HEK293 (cell line): Measurements from ENCODE around the gene PLEKHM2.

Experiments used
- CTCF ChIA-PET: fragments of 350-600 bp; formaldehyde crosslinking; extraction: SDS; loops from one replicate; lab custom pipeline; 2021; ENCODE audit warnings: antibody characterized with exemption; lab: Yijun Ruan, JAX
- POLR2A ChIA-PET: fragments of 300-600 bp; formaldehyde crosslinking; extraction: SDS; loops from one replicate; lab custom pipeline; 2020; ENCODE audit warnings: antibody characterized with exemption, inconsistent platforms; lab: Yijun Ruan, JAX
- H3K27ac ChIP-seq: fragments of 200-500 bp; sonication (Bioruptor generic); 2 replicates; pipeline ENCODE4 v1.5.1; 2014; ENCODE audit warnings: low read depth, low read length, control low read depth, inconsistent platforms; ENCODE audit errors: extremely low read depth
- H3K36me3 ChIP-seq, 2 experiments: fragments of 200-500 bp in 1 of 2; sonication (Bioruptor generic) in 1 of 2; 1 replicate in 1 of 2; 2 replicates in 1 of 2; pipeline ENCODE4 v1.5.1; 2014 to 2017; ENCODE audit warnings: inconsistent platforms in 2 of 2, low read length in 2 of 2; ENCODE audit not compliant: control insufficient read depth in 2 of 2, insufficient read depth in 1 of 2
- H3K4me1 ChIP-seq: fragments of 200-500 bp; sonication (Bioruptor generic); 2 replicates; pipeline ENCODE4 v1.5.1; 2014; ENCODE audit warnings: mild to moderate bottlenecking, low read length, inconsistent platforms; ENCODE audit not compliant: control insufficient read depth, insufficient read depth
- H3K4me3 ChIP-seq: 2 replicates; pipeline ENCODE4 v1.5.1; 2011; ENCODE audit warnings: low read depth, mild to moderate bottlenecking, control low read depth, low read length, moderate library complexity
- H3K9me3 ChIP-seq: fragments of 200-500 bp; sonication (Bioruptor generic); 2 replicates; pipeline ENCODE4 v1.5.1; 2014; ENCODE audit warnings: low read depth, low read length, inconsistent platforms; ENCODE audit not compliant: control insufficient read depth, insufficient read depth
- PRDM6 ChIP-seq: fragments of 450-650 bp; formaldehyde crosslinking; IDR thresholded peaks from 2 replicates; pipeline ENCODE4 v1.5.1; 2017; ENCODE audit warnings: missing biosample characterization, missing genetic modification characterization
- ZBTB17 ChIP-seq: fragments of 450-650 bp; formaldehyde crosslinking; IDR thresholded peaks from 2 replicates; pipeline ENCODE4 v1.5.1; 2016; ENCODE audit warnings: missing biosample characterization, missing genetic modification characterization
- ZFP3 ChIP-seq: fragments of 450-650 bp; formaldehyde crosslinking; IDR thresholded peaks from 2 replicates; pipeline ENCODE4 v1.5.1; 2016; ENCODE audit warnings: low read depth, missing biosample characterization, missing genetic modification characterization
- ZNF121 ChIP-seq: fragments of 450-650 bp; formaldehyde crosslinking; IDR thresholded peaks from 2 replicates; pipeline ENCODE4 v1.5.1; 2016; ENCODE audit warnings: missing biosample characterization, missing genetic modification characterization
- ZNF266 ChIP-seq: fragments of 450-650 bp; formaldehyde crosslinking; IDR thresholded peaks from 2 replicates; pipeline ENCODE4 v1.5.1; 2016; ENCODE audit warnings: missing biosample characterization, missing genetic modification characterization, low read depth
- ZNF433 ChIP-seq: fragments of 450-650 bp; formaldehyde crosslinking; IDR thresholded peaks from 2 replicates; pipeline ENCODE4 v1.5.1; 2016; ENCODE audit warnings: missing biosample characterization, missing genetic modification characterization, low read depth
- ZNF501 ChIP-seq: fragments of 450-650 bp; formaldehyde crosslinking; IDR thresholded peaks from 2 replicates; pipeline ENCODE4 v1.5.1; 2016; ENCODE audit warnings: missing biosample characterization, missing genetic modification characterization
- ZNF518A ChIP-seq: fragments of 450-650 bp; formaldehyde crosslinking; conservative IDR thresholded peaks from 2 replicates; pipeline ENCODE4 v1.5.1; 2016; ENCODE audit warnings: low read depth, missing biosample characterization, missing genetic modification characterization
- ZNF530 ChIP-seq: fragments of 450-650 bp; formaldehyde crosslinking; IDR thresholded peaks from 2 replicates; pipeline ENCODE4 v1.5.1; 2016; ENCODE audit warnings: low read depth, missing biosample characterization, missing genetic modification characterization
- ZNF571 ChIP-seq: fragments of 450-650 bp; formaldehyde crosslinking; IDR thresholded peaks from 2 replicates; pipeline ENCODE4 v1.5.0; 2017; ENCODE audit warnings: missing biosample characterization, missing genetic modification characterization
- ZNF645 ChIP-seq: fragments of 450-650 bp; formaldehyde crosslinking; IDR thresholded peaks from 2 replicates; pipeline ENCODE4; 2016; ENCODE audit warnings: missing biosample characterization, missing genetic modification characterization
- ZNF658 ChIP-seq: fragments of 450-650 bp; formaldehyde crosslinking; IDR thresholded peaks from 2 replicates; pipeline ENCODE4; 2016; ENCODE audit warnings: missing biosample characterization, missing genetic modification characterization
- ZNF776 ChIP-seq: fragments of 450-650 bp; formaldehyde crosslinking; IDR thresholded peaks from 2 replicates; pipeline ENCODE4 v1.5.0; 2017; ENCODE audit warnings: missing biosample characterization, missing genetic modification characterization, borderline replicate concordance
- TF ChIP-seq, protein P1 (sequence below): fragments of 450-650 bp; formaldehyde crosslinking; IDR thresholded peaks from 2 replicates; pipeline ENCODE4 v1.5.1; 2016; ENCODE audit warnings: missing biosample characterization, missing genetic modification characterization, low read depth
- TF ChIP-seq, protein P2 (sequence below): IDR thresholded peaks from 2 replicates; pipeline ENCODE4 v1.6.1; 2011; ENCODE audit warnings: mild to moderate bottlenecking, low read depth, low read length, borderline replicate concordance

Gene PLEKHM2

DNA sequence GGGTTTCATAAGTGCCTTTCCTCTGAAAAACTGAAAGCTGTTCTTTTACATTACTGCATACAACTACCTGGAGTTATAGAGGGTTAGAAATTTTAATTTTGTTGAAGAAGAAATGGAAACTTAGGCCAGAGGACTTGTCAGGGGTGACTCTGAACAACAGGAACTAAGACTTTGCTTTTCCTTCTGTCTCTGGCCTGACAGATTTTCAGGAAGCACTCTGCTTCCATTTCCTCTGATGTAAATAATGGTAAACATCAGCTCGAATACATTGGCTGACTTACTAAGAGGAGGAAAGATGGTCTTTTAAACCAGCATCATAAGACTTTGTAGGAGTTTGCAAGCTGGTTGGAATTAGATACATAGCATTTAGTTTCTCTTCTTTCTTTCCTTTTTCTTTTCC lies 27.1 kb upstream of the PLEKHM2 start:
- Histone ChIP-seq H3K4me3 (no peak overlapping the region), H3K9me3 (no peaks in the 10 kb centered on the region), H3K36me3 (peaks cover 9 to 81% of the 10 kb centered on the region in 2 experiments), H3K27ac (no peak overlapping the region), H3K4me1 (no peaks in the 10 kb centered on the region)
- TF ChIP-seq ZNF530 (tag by site-specific recombination) = no peak
- ChIA-PET CTCF (no interaction called here), POLR2A (no interaction called here)

- TF ChIP-seq ZNF121 (tag by site-specific recombination) = no peak
- no peak for TF ChIP-seq ZNF571 (tag by site-specific recombination)
- TF ChIP-seq ZNF518A (tag by site-specific recombination) = no peak
- no peak for TF ChIP-seq ZBTB17 (tag by site-specific recombination)
- no peak for TF ChIP-seq ZNF433 (tag by site-specific recombination)
- TF ChIP-seq, protein P1, sequence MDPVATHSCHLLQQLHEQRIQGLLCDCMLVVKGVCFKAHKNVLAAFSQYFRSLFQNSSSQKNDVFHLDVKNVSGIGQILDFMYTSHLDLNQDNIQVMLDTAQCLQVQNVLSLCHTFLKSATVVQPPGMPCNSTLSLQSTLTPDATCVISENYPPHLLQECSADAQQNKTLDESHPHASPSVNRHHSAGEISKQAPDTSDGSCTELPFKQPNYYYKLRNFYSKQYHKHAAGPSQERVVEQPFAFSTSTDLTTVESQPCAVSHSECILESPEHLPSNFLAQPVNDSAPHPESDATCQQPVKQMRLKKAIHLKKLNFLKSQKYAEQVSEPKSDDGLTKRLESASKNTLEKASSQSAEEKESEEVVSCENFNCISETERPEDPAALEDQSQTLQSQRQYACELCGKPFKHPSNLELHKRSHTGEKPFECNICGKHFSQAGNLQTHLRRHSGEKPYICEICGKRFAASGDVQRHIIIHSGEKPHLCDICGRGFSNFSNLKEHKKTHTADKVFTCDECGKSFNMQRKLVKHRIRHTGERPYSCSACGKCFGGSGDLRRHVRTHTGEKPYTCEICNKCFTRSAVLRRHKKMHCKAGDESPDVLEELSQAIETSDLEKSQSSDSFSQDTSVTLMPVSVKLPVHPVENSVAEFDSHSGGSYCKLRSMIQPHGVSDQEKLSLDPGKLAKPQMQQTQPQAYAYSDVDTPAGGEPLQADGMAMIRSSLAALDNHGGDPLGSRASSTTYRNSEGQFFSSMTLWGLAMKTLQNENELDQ (tag by site-specific recombination) = no peak
- TF ChIP-seq ZNF530 (tag by site-specific recombination) = no peak
- TF ChIP-seq ZNF266 (tag by site-specific recombination) = no peak
- TF ChIP-seq ZNF645 (tag by site-specific recombination) = no peak
- no peak for TF ChIP-seq ZNF501 (tag by site-specific recombination)
- TF ChIP-seq ZFP3 (tag by site-specific recombination) = no peak
- TF ChIP-seq, protein P2, sequence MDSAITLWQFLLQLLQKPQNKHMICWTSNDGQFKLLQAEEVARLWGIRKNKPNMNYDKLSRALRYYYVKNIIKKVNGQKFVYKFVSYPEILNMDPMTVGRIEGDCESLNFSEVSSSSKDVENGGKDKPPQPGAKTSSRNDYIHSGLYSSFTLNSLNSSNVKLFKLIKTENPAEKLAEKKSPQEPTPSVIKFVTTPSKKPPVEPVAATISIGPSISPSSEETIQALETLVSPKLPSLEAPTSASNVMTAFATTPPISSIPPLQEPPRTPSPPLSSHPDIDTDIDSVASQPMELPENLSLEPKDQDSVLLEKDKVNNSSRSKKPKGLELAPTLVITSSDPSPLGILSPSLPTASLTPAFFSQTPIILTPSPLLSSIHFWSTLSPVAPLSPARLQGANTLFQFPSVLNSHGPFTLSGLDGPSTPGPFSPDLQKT = no peak
- TF ChIP-seq ZNF658 (tag by site-specific recombination) = no peak
- TF ChIP-seq PRDM6 = no peak
- no peak for TF ChIP-seq ZNF776
- POLR2A ChIA-PET = no interaction called here
- H3K36me3 ChIP-seq = peaks cover 0 to 69% of the 10 kb centered on the region in 2 experiments
- H3K4me3 ChIP-seq = no peak overlapping the region
- no peaks in the 10 kb centered on the region for H3K4me1 ChIP-seq
- CTCF ChIA-PET = no interaction called here
- H3K9me3 ChIP-seq = no peaks in the 10 kb centered on the region
- no peak overlapping the region for H3K27ac ChIP-seq
Measured at GRCh38 chr1:15660151-15660550, 24.0 kb upstream of the PLEKHM2 start.
